NB4 (cell line): Measurements from ENCODE around the gene CAMTA1.

ENCODE experiments used
- CTCF ChIP-seq: IDR thresholded peaks from one replicate; pipeline ENCODE4 v1.5.1; 2012; ENCODE audit warnings: low read depth, low read length
- POLR2A ChIP-seq: IDR thresholded peaks from 2 replicates; pipeline ENCODE4 v1.6.1; 2011; ENCODE audit warnings: mild to moderate bottlenecking; ENCODE audit not compliant: insufficient read length; ENCODE audit errors: extremely low read depth

GRCh38 chr1:7199077-7199779 is 414.0 kb downstream of the CAMTA1 start:
- no peak for TF ChIP-seq CTCF
- TF ChIP-seq POLR2A = no peak
